ENCODE data around the gene PLVAP.

The PLVAP gene, protein sequence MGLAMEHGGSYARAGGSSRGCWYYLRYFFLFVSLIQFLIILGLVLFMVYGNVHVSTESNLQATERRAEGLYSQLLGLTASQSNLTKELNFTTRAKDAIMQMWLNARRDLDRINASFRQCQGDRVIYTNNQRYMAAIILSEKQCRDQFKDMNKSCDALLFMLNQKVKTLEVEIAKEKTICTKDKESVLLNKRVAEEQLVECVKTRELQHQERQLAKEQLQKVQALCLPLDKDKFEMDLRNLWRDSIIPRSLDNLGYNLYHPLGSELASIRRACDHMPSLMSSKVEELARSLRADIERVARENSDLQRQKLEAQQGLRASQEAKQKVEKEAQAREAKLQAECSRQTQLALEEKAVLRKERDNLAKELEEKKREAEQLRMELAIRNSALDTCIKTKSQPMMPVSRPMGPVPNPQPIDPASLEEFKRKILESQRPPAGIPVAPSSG

DNA sequence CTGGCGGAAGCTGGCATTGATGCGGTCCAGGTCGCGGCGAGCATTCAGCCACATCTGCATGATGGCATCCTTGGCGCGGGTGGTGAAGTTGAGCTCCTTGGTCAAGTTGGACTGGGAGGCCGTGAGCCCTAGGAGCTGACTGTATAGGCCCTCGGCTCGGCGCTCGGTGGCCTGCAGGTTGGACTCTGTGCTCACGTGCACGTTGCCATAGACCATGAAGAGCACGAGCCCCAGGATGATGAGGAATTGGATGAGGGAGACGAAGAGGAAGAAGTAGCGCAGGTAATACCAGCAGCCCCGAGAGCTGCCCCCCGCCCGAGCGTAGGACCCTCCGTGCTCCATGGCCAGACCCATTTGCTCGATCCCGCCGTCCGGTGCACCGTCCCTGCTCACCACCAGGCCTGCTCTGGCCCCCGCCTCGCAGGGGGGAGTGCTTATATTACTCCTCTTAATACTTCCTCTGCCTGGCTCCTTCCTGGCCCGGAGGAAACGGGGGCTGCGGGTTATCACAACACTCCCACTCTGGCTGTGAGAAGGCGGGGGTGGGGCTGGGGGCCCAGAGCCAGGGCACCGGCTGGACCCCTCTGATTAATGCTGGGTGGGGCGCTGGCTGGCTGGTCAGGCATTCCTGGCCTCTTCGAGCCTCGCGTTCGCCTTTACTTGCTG, at the start of gene PLVAP:
Gene PLVAP, minus strand, starts transcription at position 408 of the 666 bp plus-strand sequence. Its CDS starts 54 bp downstream, at position 354.
- no peak for TF ChIP-seq ZNF501 (tag by site-specific recombination; IDR thresholded peaks at IDR 0.05)
- TF ChIP-seq GLI2 (tag by site-specific recombination; IDR thresholded peaks at IDR 0.05; ENCODE audit: borderline replicate concordance, low read depth): no peak
- TF ChIP-seq, protein P1, sequence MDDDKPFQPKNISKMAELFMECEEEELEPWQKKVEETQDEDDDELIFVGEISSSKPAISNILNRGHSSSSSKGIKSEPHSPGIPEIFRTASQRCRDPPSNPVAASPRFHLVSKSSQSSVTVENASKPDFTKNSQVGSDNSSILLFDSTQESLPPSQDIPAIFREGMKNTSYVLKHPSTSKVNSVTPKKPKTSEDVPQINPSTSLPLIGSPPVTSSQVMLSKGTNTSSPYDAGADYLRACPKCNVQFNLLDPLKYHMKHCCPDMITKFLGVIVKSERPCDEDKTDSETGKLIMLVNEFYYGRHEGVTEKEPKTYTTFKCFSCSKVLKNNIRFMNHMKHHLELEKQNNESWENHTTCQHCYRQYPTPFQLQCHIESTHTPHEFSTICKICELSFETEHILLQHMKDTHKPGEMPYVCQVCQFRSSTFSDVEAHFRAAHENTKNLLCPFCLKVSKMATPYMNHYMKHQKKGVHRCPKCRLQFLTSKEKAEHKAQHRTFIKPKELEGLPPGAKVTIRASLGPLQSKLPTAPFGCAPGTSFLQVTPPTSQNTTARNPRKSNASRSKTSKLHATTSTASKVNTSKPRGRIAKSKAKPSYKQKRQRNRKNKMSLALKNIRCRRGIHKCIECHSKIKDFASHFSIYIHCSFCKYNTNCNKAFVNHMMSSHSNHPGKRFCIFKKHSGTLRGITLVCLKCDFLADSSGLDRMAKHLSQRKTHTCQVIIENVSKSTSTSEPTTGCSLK (tag by site-specific recombination; IDR thresholded peaks at IDR 0.05): no peak
- TF ChIP-seq ZNF23 (tag by site-specific recombination; IDR thresholded peaks at IDR 0.05; ENCODE audit: borderline replicate concordance): no peak
- TF ChIP-seq KLF8 (tag by site-specific recombination; IDR thresholded peaks at IDR 0.05): no peak
- TF ChIP-seq, protein P2, sequence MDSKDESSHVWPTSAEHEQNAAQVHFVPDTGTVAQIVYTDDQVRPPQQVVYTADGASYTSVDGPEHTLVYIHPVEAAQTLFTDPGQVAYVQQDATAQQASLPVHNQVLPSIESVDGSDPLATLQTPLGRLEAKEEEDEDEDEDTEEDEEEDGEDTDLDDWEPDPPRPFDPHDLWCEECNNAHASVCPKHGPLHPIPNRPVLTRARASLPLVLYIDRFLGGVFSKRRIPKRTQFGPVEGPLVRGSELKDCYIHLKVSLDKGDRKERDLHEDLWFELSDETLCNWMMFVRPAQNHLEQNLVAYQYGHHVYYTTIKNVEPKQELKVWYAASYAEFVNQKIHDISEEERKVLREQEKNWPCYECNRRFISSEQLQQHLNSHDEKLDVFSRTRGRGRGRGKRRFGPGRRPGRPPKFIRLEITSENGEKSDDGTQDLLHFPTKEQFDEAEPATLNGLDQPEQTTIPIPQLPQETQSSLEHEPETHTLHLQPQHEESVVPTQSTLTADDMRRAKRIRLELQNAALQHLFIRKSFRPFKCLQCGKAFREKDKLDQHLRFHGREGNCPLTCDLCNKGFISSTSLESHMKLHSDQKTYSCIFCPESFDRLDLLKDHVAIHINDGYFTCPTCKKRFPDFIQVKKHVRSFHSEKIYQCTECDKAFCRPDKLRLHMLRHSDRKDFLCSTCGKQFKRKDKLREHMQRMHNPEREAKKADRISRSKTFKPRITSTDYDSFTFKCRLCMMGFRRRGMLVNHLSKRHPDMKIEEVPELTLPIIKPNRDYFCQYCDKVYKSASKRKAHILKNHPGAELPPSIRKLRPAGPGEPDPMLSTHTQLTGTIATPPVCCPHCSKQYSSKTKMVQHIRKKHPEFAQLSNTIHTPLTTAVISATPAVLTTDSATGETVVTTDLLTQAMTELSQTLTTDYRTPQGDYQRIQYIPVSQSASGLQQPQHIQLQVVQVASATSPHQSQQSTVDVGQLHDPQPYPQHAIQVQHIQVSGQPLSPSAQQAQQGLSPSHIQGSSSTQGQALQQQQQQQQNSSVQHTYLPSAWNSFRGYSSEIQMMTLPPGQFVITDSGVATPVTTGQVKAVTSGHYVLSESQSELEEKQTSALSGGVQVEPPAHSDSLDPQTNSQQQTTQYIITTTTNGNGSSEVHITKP (tag by site-specific recombination; IDR thresholded peaks at IDR 0.05): no peak
- no peak for TF ChIP-seq SCRT1 (tag by site-specific recombination; IDR thresholded peaks at IDR 0.05; ENCODE audit: borderline replicate concordance)
- no peak for TF ChIP-seq ZNF791 (tag by site-specific recombination; IDR thresholded peaks at IDR 0.05)
- TF ChIP-seq ZNF777 (tag by site-specific recombination; IDR thresholded peaks at IDR 0.05; ENCODE audit: borderline replicate concordance): no peak

DNA sequence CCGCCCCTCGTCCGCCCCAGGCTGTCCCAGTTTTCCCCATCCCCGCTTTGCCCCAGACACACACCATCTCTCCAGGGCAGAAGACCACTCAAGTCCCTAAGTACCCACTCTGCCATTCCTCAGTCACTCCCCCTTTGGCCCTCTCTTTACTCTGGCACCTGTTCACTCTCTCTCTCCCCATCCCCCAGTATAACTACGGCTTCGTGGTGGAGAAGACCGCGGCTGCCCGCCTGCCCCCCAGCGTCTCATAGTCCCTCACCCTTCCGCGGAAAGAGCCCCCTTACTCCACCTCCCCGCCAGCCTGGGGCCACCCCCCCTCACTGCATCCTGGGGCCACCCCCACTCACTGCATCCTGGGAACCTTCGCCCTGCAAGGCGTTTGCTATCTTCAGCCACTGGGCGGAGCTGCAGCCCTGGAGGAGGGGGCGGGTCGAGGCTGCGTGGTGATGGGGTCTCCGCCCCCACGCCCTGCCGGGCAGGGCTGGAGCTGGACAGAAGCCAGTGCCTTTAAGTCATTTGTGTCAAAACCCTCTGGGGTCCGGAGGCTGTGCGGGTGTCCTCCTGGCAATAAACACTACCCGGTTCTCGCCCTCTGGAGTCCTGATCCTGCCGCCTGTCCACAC, 47.7 kb upstream of the PLVAP start:
- H3K4me1 ChIP-seq (ENCODE audit: control insufficient read depth, insufficient read depth, low read length): peaks cover 2% of the 10 kb centered on the region; the same call in 1 of the 2 replicates
- ChIA-PET CTCF (interaction anchor here (0.6 to 1.0 kb wide), 8 partner anchors 9 to 454 kb away, joined by 3 to 6 read pairs (median 3); partner anchors contain the start of genes BST2 and OCEL1), POLR2A (interaction anchor here (0.5 to 0.7 kb wide), 5 partner anchors 10 to 930 kb away, joined by 3 to 5 read pairs (median 4); no protein-coding TSS in a partner anchor)
- peaks cover 4 to 6% of the 10 kb centered on the region in 2 experiments; a peak in 2 of 3 replicates for H3K36me3 ChIP-seq (ENCODE audit: control insufficient read depth in 2 of 2, insufficient read depth in 1 of 2, low read length in 2 of 2)
- H3K4me3 ChIP-seq (ENCODE audit: low read depth, low read length): no peak overlapping the region
- H3K27ac ChIP-seq (ENCODE audit: extremely low read depth, low read depth, low read length): no peak overlapping the region
- no peaks in the 10 kb centered on the region for H3K9me3 ChIP-seq (ENCODE audit: control insufficient read depth, insufficient read depth, low read depth, low read length)
- TF ChIP-seq GLIS1 (tag by site-specific recombination; IDR thresholded peaks at IDR 0.05) (peak; percentile 68), GLI4 (tag by site-specific recombination; IDR thresholded peaks at IDR 0.05) (0 out of 2 replicates have a peak, but pooled peaks have one; percentile 47), GFI1B (tag by site-specific recombination; IDR thresholded peaks at IDR 0.05) (no peak), KLF9 (tag by site-specific recombination; IDR thresholded peaks at IDR 0.05; ENCODE audit: low read depth) (peak; percentile 90), ZBTB8A (tag by site-specific recombination; IDR thresholded peaks at IDR 0.05) (peak; percentile 72), REPIN1 (tag by site-specific recombination; IDR thresholded peaks at IDR 0.05; ENCODE audit: low read depth) (no peak), ZNF19 (tag by site-specific recombination; IDR thresholded peaks at IDR 0.05; ENCODE audit: low read depth) (no peak), SCRT1 (tag by site-specific recombination; IDR thresholded peaks at IDR 0.05; ENCODE audit: borderline replicate concordance) (peak; percentile 20; the same call in 1 of the 2 replicates), ZNF24 (tag by site-specific recombination; IDR thresholded peaks at IDR 0.05) (0 out of 2 replicates have a peak, but pooled peaks have one; percentile 29), ZFHX2 (tag by site-specific recombination; conservative IDR thresholded peaks at IDR 0.05) (peak; percentile 92), ZNF2 (tag by site-specific recombination; IDR thresholded peaks at IDR 0.05) (0 out of 2 replicates have a peak, but pooled peaks have one; percentile 35)
- TF ChIP-seq, protein P3, sequence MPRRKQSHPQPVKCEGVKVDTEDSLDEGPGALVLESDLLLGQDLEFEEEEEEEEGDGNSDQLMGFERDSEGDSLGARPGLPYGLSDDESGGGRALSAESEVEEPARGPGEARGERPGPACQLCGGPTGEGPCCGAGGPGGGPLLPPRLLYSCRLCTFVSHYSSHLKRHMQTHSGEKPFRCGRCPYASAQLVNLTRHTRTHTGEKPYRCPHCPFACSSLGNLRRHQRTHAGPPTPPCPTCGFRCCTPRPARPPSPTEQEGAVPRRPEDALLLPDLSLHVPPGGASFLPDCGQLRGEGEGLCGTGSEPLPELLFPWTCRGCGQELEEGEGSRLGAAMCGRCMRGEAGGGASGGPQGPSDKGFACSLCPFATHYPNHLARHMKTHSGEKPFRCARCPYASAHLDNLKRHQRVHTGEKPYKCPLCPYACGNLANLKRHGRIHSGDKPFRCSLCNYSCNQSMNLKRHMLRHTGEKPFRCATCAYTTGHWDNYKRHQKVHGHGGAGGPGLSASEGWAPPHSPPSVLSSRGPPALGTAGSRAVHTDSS (tag by site-specific recombination; IDR thresholded peaks at IDR 0.05): no peak
- TF ChIP-seq, protein P4, sequence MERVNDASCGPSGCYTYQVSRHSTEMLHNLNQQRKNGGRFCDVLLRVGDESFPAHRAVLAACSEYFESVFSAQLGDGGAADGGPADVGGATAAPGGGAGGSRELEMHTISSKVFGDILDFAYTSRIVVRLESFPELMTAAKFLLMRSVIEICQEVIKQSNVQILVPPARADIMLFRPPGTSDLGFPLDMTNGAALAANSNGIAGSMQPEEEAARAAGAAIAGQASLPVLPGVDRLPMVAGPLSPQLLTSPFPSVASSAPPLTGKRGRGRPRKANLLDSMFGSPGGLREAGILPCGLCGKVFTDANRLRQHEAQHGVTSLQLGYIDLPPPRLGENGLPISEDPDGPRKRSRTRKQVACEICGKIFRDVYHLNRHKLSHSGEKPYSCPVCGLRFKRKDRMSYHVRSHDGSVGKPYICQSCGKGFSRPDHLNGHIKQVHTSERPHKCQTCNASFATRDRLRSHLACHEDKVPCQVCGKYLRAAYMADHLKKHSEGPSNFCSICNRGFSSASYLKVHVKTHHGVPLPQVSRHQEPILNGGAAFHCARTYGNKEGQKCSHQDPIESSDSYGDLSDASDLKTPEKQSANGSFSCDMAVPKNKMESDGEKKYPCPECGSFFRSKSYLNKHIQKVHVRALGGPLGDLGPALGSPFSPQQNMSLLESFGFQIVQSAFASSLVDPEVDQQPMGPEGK (tag by site-specific recombination; IDR thresholded peaks at IDR 0.05): peak; percentile 96

More for the DNA sequence above, at the start of gene PLVAP:
- Histone ChIP-seq H3K36me3 (ENCODE audit: control insufficient read depth in 2 of 2, insufficient read depth in 1 of 2, low read length in 2 of 2) (no peaks in the 10 kb centered on the region), H3K4me3 (ENCODE audit: low read depth, low read length) (no peak within 1 kb of the TSS), H3K27ac (ENCODE audit: extremely low read depth, low read depth, low read length) (no peak within 1 kb of the TSS), H3K9me3 (ENCODE audit: control insufficient read depth, insufficient read depth, low read depth, low read length) (no peaks in the 10 kb centered on the region), H3K4me1 (ENCODE audit: control insufficient read depth, insufficient read depth, low read length) (no peaks in the 10 kb centered on the region)
- ChIA-PET CTCF (interaction anchor here (0.9 to 1.4 kb wide), 4 partner anchors 9 to 12 kb away, joined by 3 to 5 read pairs (median 4); no protein-coding TSS in a partner anchor), POLR2A (no interaction called here)

Data from HEK293 (cell line).